Calu3 (cell line): ENCODE data around the gene SH3RF3. TPM values are rescaled to one million over a fixed set of nuclear protein-coding genes. Genes with fewer than 3 reads are reported as not detected.

Experiments
- BruUV-seq: library from RNA; stranded (reverse); fragments of 400-500 nt; replicated peaks from 2 replicates; lab custom pipeline; 2021; lab: Mats Ljungman, UMichigan
- CTCF ChIA-PET: fragments of 300-600 bp; sonication (Branson Sonifier 250); formaldehyde crosslinking; loops from one replicate; lab custom pipeline; 2022; ENCODE audit warnings: antibody characterized with exemption; lab: Charles Lee
- DNase-seq: peaks from one replicate; pipeline ENCODE4 v3.0.0; 2022
- H3K27ac Mint-ChIP-seq: one replicate; pipeline ENCODE4 v1.8.0; 2022; ENCODE audit warnings: mixed read lengths; ENCODE audit not compliant: unreplicated experiment
- H3K27me3 Mint-ChIP-seq: one replicate; pipeline ENCODE4 v1.8.0; 2022; ENCODE audit warnings: mixed read lengths; ENCODE audit not compliant: unreplicated experiment
- H3K36me3 Mint-ChIP-seq: one replicate; pipeline ENCODE4 v1.8.0; 2022; ENCODE audit warnings: mild to moderate bottlenecking, moderate library complexity, mixed read lengths; ENCODE audit not compliant: insufficient read depth, unreplicated experiment
- H3K4me1 Mint-ChIP-seq: one replicate; pipeline ENCODE4 v1.8.0; 2022; ENCODE audit warnings: mild to moderate bottlenecking, low read depth, mixed read lengths; ENCODE audit not compliant: unreplicated experiment
- H3K4me3 Mint-ChIP-seq: one replicate; pipeline ENCODE4 v1.8.0; 2022; ENCODE audit warnings: mild to moderate bottlenecking, low read depth, moderate library complexity, mixed read lengths; ENCODE audit not compliant: unreplicated experiment
- H3K9me3 Mint-ChIP-seq: one replicate; pipeline ENCODE4 v1.8.0; 2022; ENCODE audit warnings: low read depth, mixed read lengths; ENCODE audit not compliant: unreplicated experiment
- CTCF ChIP-seq: fragments of 200-600 bp; IDR thresholded peaks from one replicate; pipeline ENCODE4 v1.8.0; 2022; ENCODE audit warnings: antibody characterized with exemption; ENCODE audit not compliant: unreplicated experiment
- intact Hi-C: fragments of 100-400 bp; cut with micrococcal nuclease; formaldehyde crosslinking; loops from one replicate; pipeline ENCODE4 v1.10.0; 2022; ENCODE audit not compliant: unreplicated experiment
- total RNA-seq: library from RNA; stranded (reverse); gene quantifications from 2 replicates; pipeline ENCODE4 v1.2.3, GENCODE V29; 2022

The SH3RF3 gene
- total RNA-seq, 1 experiment from 2014 or later, result 0.17 TPM

DNA sequence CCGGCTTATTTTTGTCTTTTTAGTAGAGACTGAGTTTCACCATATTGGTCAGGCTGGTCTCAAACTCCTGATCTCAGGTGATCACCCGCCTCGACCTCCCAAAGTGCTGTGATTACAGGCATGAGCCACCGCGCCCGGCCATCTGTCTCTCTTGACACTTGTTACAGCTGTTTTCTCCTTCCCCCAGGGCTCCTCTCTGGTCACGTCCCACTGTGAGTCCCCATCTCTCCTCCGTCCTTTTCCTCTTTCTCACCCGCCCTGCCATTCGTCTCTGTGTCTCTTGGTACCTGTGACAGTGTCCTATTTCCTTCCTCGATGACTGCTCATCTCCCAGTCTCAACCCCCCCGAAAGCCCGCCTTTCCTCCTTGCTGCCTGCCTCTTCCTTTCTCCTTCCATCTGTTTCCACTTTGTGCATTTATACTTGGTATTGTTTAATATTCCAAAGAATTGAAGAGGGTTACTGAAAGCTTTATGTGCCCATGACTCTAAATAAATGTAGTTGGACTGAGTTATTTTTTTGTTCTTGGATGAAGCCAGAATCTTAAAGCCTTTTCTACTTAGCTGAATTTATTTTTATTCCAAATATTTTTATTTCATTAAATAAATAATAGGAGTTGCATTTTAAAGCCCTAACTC is 241.5 kb downstream of the SH3RF3 start:
- peaks cover 70% of the 10 kb centered on the region for H3K27me3 Mint-ChIP-seq
- DNase-seq, result no peak
- H3K36me3 Mint-ChIP-seq, result no peaks in the 10 kb centered on the region
- CTCF ChIA-PET, result no interaction called here
- no peaks in the 10 kb centered on the region for H3K9me3 Mint-ChIP-seq
- H3K4me1 Mint-ChIP-seq, result no peaks in the 10 kb centered on the region
- intact Hi-C loops, result no loop called here
- no peak overlapping the region for H3K4me3 Mint-ChIP-seq
- BruUV-seq, result no TSS peak
- H3K27ac Mint-ChIP-seq, result no peak overlapping the region
- TF ChIP-seq CTCF, result no peak

DNA sequence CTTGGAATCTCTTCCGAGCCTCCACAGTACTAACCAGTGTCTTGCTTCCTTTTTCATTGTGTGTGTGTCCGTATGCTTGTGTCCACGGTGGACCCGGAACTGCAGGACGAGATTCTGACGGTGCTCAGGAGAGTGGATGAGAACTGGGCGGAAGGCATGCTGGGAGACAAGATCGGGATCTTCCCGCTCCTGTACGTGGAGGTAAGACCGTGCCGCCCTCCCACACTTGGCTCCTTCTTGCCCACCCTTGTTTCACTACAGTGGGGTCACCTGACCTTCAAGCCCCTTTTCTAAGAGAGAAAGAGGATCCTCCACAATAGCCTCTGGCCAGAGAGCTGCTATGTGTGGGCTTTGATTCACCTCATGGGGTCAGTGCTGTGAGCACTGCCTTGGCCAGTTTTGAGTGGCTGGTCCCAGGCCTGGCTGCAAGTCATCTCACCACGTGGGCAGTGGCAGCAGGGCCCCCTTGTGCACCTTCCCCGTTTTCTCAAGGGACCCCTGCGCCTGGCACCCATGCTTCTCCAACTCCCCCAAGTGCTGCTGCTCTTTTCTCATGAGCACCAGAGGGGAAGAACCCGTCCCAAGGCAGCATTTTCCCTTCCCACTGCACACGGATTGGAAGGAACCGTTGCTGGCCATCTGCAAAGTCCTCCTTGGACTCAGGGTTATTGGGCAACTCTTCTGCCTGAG is 242.6 kb downstream of the SH3RF3 start:
- intact Hi-C loops, result no loop called here
- Mint-ChIP-seq H3K4me1 (no peaks in the 10 kb centered on the region), H3K4me3 (no peak overlapping the region), H3K9me3 (no peaks in the 10 kb centered on the region), H3K27me3 (peaks cover 81% of the 10 kb centered on the region), H3K36me3 (no peaks in the 10 kb centered on the region), H3K27ac (no peak overlapping the region)
- BruUV-seq, result no TSS peak
- TF ChIP-seq CTCF, result no peak
- DNase-seq, result no peak
- CTCF ChIA-PET, result no interaction called here

- intact Hi-C loops, result no loop called here
- BruUV-seq, result no TSS peak
- H3K4me1 Mint-ChIP-seq, result no peaks in the 10 kb centered on the region
- no peak overlapping the region for H3K27ac Mint-ChIP-seq
- no peak overlapping the region for H3K4me3 Mint-ChIP-seq
- H3K27me3 Mint-ChIP-seq, result peaks cover 86% of the 10 kb centered on the region
- DNase-seq, result no peak
- H3K9me3 Mint-ChIP-seq, result no peaks in the 10 kb centered on the region
- no peak for TF ChIP-seq CTCF
- no peaks in the 10 kb centered on the region for H3K36me3 Mint-ChIP-seq
- CTCF ChIA-PET, result no interaction called here
Observed at GRCh38 chr2:109372171-109372568, 243.2 kb downstream of the SH3RF3 start.

DNA sequence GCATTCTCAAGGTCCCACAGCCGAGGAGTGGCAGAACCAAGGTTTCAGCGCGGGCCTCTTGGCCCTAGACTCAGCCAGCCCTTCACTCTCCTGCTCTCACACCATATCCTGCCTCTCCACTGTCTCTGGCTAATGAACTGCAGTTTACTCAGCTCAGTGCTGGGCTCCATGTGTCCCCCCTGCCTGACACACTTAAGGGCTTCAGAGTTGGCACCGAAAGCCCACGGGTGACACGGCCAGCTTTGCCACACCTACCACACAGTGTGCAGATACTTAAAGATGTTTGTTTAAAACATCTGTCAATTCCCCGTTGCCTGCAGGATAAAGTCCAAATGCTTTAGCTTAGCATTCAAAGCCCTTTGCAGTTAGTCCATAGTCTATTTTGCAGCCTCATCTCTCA is 243.6 kb downstream of the SH3RF3 start:
- CTCF ChIA-PET, result no interaction called here
- no peak for DNase-seq
- no peak overlapping the region for H3K27ac Mint-ChIP-seq
- peaks cover 86% of the 10 kb centered on the region for H3K27me3 Mint-ChIP-seq
- no peaks in the 10 kb centered on the region for H3K36me3 Mint-ChIP-seq
- intact Hi-C loops, result no loop called here
- no TSS peak for BruUV-seq
- no peak for TF ChIP-seq CTCF
- H3K4me1 Mint-ChIP-seq, result no peaks in the 10 kb centered on the region
- no peak overlapping the region for H3K4me3 Mint-ChIP-seq
- H3K9me3 Mint-ChIP-seq, result no peaks in the 10 kb centered on the region
